GM12878 (cell line): ENCODE measurements around the gene LIPG.

Experiments used
- BHLHE40 ChIP-seq, 2 experiments: fragments of 450-650 bp in 1 of 2; IDR thresholded peaks; 2 replicates each; pipeline ENCODE4 v1.6.1; 2011 to 2017; ENCODE audit warnings: low read depth in 2 of 2, borderline replicate concordance in 1 of 2, improper control_type of control experiment in 1 of 2, low read length in 1 of 2, mild to moderate bottlenecking in 1 of 2
- CHD1 ChIP-seq: IDR thresholded peaks from 2 replicates; pipeline ENCODE4 v1.6.1; 2012; ENCODE audit warnings: low read depth, low read length, improper control_type of control experiment
- EGR1 ChIP-seq, 2 experiments: IDR thresholded peaks; 1 replicate in 1 of 2; 2 replicates in 1 of 2; pipeline ENCODE4 v1.6.1; 2011 to 2012; ENCODE audit warnings: low read depth in 2 of 2, low read length in 2 of 2, borderline replicate concordance in 1 of 2, mild to moderate bottlenecking in 1 of 2, moderate library complexity in 1 of 2
- POLR2A ChIP-seq: IDR thresholded peaks from 2 replicates; pipeline ENCODE4 v1.6.1; 2011; ENCODE audit warnings: low read depth, mild to moderate bottlenecking, low read length
- RB1 ChIP-seq: fragments of 450-650 bp; formaldehyde crosslinking; IDR thresholded peaks from 2 replicates; pipeline ENCODE4 v1.6.1; 2017; ENCODE audit warnings: mild to moderate bottlenecking, borderline replicate concordance
- STAT3 ChIP-seq: IDR thresholded peaks from 2 replicates; pipeline ENCODE4 v1.6.1; 2011; ENCODE audit warnings: low read depth, low read length, improper control_type of control experiment
- TF ChIP-seq, protein P1 (sequence below), 3 experiments: IDR thresholded peaks in 2 of 3; conservative IDR thresholded peaks in 1 of 3; 2 replicates each; pipeline ENCODE4 v1.5.1; 2011; ENCODE audit warnings: low read depth in 3 of 3, low read length in 3 of 3, mild to moderate bottlenecking in 3 of 3, control low read depth in 2 of 3, moderate library complexity in 2 of 3, inconsistent platforms in 1 of 3, mixed read lengths in 1 of 3; ENCODE audit not compliant: control insufficient read depth in 2 of 3, insufficient read depth in 1 of 3; ENCODE audit errors: extremely low read depth in 1 of 3

DNA sequence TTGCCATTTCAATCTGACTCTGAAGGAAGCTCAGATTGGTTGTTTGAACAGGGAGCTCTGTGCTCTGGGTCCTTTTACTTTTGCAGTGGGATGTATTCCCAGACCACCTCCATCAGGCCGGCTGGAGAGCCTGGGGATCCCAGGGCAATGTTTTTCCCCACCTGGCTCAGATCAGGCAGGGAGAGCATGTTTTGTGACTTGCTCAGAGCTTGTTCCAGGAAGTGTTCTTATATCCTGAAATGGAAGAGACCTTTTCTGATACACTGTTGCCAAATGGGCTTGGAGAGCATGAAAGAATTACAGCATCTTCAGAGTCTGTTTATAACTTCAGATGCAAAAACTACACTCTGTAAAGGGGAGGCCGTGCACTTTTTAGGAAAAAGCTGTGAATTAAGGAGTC lies 56.0 kb downstream of the LIPG start:
- TF ChIP-seq STAT3 (no peak), RB1 (no peak), POLR2A (no peak), BHLHE40 (IDR thresholded peaks at IDR 0.05; ENCODE audit: borderline replicate concordance in 1 of 2, low read depth in 2 of 2, low read length in 1 of 2) (no peak), EGR1 (IDR thresholded peaks at IDR 0.05; ENCODE audit: borderline replicate concordance in 1 of 2, low read depth in 2 of 2, low read length in 2 of 2) (no peak), CHD1 (no peak)
- TF ChIP-seq, protein P1, sequence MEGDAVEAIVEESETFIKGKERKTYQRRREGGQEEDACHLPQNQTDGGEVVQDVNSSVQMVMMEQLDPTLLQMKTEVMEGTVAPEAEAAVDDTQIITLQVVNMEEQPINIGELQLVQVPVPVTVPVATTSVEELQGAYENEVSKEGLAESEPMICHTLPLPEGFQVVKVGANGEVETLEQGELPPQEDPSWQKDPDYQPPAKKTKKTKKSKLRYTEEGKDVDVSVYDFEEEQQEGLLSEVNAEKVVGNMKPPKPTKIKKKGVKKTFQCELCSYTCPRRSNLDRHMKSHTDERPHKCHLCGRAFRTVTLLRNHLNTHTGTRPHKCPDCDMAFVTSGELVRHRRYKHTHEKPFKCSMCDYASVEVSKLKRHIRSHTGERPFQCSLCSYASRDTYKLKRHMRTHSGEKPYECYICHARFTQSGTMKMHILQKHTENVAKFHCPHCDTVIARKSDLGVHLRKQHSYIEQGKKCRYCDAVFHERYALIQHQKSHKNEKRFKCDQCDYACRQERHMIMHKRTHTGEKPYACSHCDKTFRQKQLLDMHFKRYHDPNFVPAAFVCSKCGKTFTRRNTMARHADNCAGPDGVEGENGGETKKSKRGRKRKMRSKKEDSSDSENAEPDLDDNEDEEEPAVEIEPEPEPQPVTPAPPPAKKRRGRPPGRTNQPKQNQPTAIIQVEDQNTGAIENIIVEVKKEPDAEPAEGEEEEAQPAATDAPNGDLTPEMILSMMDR (IDR thresholded peaks at IDR 0.05 in 2 of 3, conservative IDR thresholded peaks at IDR 0.05 in 1 of 3; ENCODE audit: control insufficient read depth in 2 of 3, extremely low read depth in 1 of 3, insufficient read depth in 1 of 3, low read depth in 3 of 3, low read length in 3 of 3) = no peak
